AG08396 (cell line): ENCODE measurements around the gene SLC7A8.
A peak's percentile ranks its signal among the peaks of the same experiment; 100 is the strongest.

ENCODE experiments used
- DNase-seq: peaks from one replicate; pipeline ENCODE4 v3.0.0; 2012; ENCODE audit warnings: low spot score, mixed read lengths

The SLC7A8 gene

GRCh38 chr14:23158779-23159178 is 24.7 kb downstream of the SLC7A8 start:
- DNase-seq: no peak

DNA sequence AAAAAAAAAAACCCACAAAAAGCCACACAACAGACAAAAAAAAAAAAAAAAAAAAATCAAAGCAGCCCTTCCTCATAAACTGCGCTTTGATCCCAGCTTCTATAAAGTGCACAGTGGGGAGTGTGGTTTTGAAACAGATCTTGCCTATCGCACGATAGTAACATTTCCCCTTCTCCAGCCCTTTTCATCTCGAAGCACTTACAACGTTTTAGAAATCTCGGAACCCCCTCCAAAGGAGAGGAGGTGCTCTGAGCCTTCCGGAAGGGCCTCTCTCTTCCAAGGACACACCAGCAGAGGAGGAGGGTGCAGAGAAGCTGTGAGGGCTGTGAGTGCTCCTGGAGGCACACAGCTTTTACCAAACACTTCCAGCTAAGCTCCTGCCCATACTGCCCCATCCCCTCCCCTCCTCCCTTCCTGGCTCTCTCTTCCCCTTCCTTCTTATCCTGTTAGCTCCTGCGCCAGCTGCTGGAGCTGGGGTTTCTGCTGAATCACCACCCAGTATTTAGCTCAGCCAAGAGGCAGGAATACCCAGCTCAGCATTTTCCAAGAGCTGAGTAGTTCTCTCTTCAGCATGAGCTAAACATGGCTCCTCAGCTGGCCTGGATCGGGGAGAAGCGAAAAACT is 28.4 kb downstream of the SLC7A8 start:
- DNase-seq: peak; percentile 80

DNA sequence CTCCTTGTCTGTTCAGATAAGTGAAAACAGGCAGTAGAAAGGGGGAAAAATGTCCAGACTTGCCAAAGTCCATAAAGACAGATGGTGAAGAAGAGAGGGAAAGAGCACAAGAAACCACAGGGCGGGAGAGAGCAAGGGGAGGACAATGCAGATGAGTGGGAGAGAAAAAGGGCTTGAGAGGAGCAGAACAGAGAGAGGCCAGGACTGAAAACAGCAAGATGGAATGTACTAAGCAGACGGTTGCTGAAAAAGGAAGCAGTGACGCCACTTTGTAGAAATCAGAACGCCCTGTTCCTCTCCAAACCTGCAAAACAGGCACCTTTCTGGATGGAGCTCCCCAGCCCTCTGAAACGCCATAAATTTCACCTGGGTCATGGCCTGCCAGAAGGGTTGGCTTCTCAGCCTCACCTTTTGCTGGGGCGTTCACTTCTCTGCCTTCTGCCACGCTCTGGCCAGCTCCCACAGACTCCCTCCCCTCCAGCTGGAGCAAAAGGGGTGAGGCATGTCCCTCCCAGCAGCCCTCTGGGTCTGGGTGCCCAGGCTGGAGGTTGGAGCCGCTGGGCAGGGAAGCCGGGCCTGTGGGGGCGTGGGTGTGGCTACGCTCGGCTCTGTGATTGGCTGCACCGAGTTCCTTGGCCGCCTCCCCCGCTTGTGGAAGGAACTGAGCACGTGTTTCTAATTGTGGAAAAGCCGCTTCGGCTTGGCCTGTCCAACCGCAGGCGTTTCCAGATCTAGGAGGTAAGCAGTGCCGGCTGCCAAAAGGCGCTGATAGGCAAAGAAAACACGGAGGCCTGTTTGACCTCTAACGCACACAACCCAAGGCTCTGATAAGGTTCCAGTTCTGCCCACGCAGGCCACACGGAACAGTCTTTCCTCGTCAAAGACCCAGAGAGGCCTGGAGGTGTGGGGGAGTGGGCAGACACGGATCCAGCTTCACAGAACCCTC is 29.3 kb downstream of the SLC7A8 start:
- DNase-seq: peak; percentile 87

DNA sequence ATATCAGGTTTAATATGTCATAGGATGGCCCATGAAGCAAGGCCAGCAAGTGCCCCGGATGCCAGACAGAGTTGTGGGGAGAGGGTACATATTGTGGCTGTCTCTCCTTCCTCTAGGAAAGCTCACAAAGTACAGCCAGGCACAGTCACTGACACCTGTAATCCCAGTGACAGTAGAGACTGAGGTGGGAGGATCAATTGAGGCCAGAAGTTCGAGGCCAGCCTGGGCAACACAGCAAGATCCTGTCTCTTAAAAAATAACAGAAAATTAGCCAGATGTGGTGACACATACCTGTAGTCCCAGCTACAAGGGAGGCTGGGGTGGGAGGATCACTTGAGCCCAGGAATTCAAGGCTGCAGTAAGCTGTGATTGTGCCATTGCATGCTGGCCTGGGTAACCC is 32.1 kb downstream of the SLC7A8 start:
- DNase-seq: no peak

DNA sequence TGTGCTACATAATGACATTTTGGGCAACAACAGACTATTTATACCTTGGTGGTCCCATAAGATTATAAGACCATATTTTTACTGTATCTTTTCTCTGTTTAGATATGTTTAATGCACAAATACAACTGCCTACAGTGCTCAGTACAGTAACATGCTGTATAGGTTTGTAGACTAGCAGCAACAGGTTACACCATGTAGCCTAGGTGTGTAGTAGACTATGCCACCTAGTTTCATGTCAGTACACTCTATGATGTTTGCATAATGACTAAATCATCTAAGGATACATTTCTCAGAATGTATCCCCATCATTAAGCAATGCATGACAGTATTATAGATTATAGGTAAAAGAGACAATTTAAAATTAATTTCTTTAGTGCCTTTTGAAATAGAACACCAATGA is 33.7 kb downstream of the SLC7A8 start:
- no peak for DNase-seq

GRCh38 chr14:23148591-23149249 is 34.7 kb downstream of the SLC7A8 start:
- DNase-seq: no peak

DNA sequence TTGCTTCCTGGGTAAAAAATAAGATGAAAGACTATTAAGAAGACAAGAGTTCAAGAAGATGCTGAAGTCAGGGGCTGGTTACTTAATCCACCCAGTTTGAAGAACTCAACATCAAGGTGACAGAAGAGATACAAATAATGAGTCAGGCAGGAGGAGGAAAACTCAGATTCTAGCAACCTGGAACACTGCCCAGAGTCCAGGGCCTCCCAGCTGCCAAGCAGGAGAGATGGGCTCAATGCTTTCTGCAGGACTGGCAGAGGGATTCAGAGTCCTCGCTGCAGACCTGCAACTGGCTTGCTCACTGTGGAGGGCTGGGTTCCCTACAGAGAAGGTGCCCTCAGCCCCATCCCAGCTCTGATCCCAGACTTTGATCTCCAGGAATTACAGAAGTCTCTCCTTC is 35.8 kb downstream of the SLC7A8 start:
- no peak for DNase-seq

DNA sequence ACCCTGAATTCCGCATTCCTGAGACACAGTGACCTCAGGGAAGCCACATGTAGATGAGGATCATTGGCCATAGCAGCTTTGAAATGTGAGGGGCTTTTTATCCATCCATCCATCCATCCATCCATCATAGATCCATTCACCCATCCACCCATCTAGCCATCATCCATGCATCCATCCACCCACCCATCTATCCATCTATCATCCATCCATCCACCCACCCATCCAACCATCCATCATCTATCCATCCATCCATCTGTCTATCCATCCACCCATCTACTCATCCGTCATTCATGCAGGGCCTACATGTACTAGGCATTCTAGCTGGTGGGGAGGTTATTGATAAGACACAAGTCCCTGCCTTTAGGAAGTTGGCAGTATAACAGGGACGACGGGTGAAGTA is 36.5 kb downstream of the SLC7A8 start:
- DNase-seq: no peak

DNA sequence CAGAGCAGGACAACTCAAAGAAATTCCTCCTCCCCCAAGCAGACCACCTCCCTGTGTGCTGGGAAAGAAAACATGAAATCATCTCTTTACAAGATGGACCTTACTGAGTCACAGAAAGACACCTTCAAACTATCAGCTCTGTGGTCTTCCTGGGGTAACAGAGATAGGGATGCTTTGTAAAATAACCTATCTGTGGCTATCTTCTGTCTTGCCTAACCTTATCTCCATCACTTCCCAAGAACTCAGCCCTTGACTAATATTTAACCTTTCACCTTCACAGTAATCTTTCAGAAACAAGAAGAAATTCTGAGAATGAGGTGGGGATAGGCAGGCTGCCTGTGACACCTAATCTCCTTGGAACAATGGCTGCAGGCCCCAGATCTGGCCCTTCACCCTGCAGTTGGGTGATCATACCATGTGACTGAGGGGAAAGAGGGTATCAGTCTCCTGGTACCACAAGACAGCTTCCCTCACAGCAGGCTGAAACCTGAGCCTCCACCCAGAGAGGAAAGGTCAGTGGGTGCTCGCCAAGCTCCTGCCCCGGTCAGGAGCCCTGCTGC is 37.0 kb downstream of the SLC7A8 start:
- DNase-seq: no peak

GRCh38 chr14:23145794-23146350 is 37.6 kb downstream of the SLC7A8 start:
- DNase-seq: no peak

GRCh38 chr14:23143911-23144310 is 39.5 kb downstream of the SLC7A8 start:
- no peak for DNase-seq

DNA sequence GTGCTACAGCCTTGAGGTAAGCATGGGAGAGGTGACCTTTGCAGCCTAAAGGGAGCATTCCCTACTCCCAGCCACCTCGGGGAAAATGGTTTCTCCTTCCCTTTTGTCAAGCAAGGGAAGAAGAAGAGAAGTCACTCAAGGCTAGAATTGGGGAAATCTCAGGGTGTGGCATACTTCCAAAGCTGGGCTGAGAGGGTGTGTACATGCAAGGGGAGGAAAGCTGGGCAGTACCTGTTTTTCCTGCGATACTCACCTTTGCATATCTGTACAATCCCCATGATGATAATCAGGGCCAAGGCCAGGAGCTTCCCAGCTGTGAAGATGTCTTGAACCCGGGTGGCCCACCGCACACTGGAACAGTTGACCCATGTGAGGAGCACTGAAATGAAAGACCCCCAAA is 40.6 kb downstream of the SLC7A8 start:
- no peak for DNase-seq

GRCh38 chr14:23141706-23142444 is 41.6 kb downstream of the SLC7A8 start:
- peak; percentile 65 for DNase-seq

- DNase-seq: no peak
Measured at GRCh38 chr14:23140371-23140770, 43.1 kb downstream of the SLC7A8 start.

DNA sequence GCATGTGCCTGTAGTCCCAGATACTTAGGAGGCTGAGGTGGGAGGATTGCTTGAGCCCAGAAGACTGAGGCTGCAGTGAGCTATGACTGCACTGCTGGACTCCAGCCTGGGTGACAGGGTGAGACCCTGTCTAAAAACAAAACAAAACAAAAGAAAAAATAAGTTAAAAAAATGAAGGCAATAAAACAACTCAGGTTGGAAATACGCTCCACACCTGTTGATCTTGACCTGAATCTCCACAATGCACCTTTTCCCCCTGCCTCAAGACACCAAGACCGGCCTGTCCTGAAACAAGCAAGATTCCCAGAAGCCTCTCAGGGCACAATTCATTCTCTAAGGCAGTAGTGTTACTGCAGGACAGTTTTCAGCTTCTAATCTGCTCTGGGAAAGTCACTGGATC is 43.6 kb downstream of the SLC7A8 start:
- DNase-seq: no peak

- no peak for DNase-seq
Measured at GRCh38 chr14:23137813-23138535, 45.5 kb downstream of the SLC7A8 start.

- no peak for DNase-seq
Measured at GRCh38 chr14:23137192-23137812, 46.2 kb downstream of the SLC7A8 start.

GRCh38 chr14:23136566-23137133 is 46.8 kb downstream of the SLC7A8 start:
- no peak for DNase-seq

DNA sequence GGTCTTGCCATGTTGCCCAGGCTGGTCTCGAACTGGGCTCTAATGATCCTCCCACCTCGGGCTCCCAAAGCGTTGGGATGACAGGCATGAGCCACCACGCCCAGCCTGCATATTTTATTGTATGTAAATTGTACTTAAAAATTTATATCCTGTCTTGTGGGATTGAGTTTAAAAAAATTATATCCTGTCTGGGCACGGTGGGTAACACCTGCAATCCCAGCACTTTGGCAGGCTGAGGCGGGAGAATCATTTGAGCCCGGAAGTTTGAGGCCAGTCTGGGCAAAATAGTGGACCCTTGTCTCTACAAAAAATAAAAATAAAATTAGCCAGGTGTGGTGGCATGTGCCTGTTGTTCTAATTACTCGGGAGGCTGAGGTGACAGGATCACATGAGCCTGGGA is 50.5 kb downstream of the SLC7A8 start:
- DNase-seq: no peak

- DNase-seq: no peak
Measured at GRCh38 chr14:23131482-23131881, 52.0 kb downstream of the SLC7A8 start.
